ENCODE data around the gene TAF6. TPM values are rescaled to one million over a fixed set of nuclear protein-coding genes. Genes with fewer than 3 reads are reported as not detected.

Gene TAF6
- total and polyA plus RNA-seq, 5 donors from 2014 or later: 17.9 to 47.1 (median 23.2) TPM

DNA sequence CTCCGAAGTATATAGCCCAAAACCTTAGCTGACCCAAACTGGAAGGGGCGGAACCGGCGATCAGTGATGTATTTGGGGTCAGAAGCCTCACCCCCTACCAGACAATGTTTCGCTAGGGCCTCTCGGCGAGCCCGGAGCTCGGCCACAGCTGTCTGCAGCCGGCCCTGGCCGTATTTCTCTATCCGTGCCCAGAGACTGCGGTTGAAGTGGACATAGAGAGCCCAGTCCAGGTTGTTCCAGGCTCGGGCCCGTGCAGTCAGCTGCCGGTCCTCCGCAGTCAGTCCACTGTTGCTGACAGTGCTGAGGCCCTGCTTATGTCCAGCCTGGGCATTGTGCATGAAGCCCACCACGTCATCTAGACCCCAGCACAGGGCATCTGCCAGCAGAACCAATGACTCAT lies 40.9 kb upstream of the TAF6 start:
- H3K27me3 ChIP-seq (ENCODE audit: control insufficient read depth, insufficient read depth, low read length): no peaks in the 10 kb centered on the region
- Mint-ChIP-seq H3K27ac (peak overlapping the region in 1 of 3 donors; percentile 15), H3K27me3 (peaks cover 4% of the 10 kb centered on the region), H3K4me1 (peaks cover 6 to 82% (median 36%) of the 10 kb centered on the region in 4 donors), H3K36me3 (no peaks in the 10 kb centered on the region), H3K9me3 (no peaks in the 10 kb centered on the region), H3K4me3 (peak overlapping the region; percentile 21 to 98 (median 76))
- H3K27ac ChIP-seq (ENCODE audit: insufficient read depth, low read length, poor library complexity, severe bottlenecking): no peak overlapping the region
- H3K36me3 ChIP-seq (ENCODE audit: control insufficient read depth, insufficient read depth, low read length): peaks cover 19% of the 10 kb centered on the region
- no peaks in the 10 kb centered on the region for H3K9me3 ChIP-seq (ENCODE audit: control insufficient read depth in 2 of 2, low read length in 2 of 2)
- no peak for DNase-seq
- ATAC-seq (ENCODE audit: low read depth in 2 of 2): no peak
- H3K4me1 ChIP-seq (ENCODE audit: control insufficient read depth, insufficient read depth, low read length, poor library complexity, severe bottlenecking): peaks cover 60% of the 10 kb centered on the region
- no peak overlapping the region for H3K4me3 ChIP-seq (ENCODE audit: low read depth, low read length)

DNA sequence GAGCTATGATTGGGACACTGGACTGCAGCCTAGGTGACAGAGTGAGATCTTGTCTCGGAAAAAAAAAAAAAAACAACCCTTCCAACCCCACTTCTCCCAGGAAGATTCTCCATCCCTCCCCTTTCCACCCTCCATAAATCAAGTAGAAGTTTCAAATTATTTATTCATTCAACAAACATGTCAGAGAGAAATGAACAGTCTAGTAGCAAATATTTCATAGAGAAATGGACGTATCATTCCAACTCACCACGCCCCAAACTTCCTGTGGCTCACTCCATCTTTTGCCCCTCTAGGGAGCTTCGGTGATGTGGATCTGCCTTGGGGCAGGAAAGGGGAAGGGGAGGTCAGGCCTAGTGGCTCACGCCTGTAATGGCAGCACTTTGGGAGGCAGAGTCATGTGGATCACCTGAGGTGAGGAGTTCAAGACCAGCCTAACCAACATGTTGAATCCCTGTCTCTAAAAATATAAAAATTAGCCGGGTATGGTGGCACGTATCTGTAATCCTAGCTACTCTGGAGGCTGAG lies 40.0 kb upstream of the TAF6 start:
- Mint-ChIP-seq H3K4me1 (peaks cover 6 to 82% (median 37%) of the 10 kb centered on the region in 4 donors), H3K9me3 (no peaks in the 10 kb centered on the region), H3K4me3 (peak overlapping the region; percentile 85 to 98 (median 89)), H3K27ac (peak overlapping the region; percentile 58 to 88 (median 74)), H3K36me3 (peaks cover 2% of the 10 kb centered on the region), H3K27me3 (peaks cover 4% of the 10 kb centered on the region)
- ATAC-seq (ENCODE audit: low read depth in 2 of 2) (no peak), DNase-seq (no peak)
- Histone ChIP-seq H3K9me3 (ENCODE audit: control insufficient read depth in 2 of 2, low read length in 2 of 2) (no peaks in the 10 kb centered on the region), H3K4me3 (ENCODE audit: low read depth, low read length) (peak overlapping the region; percentile 68), H3K27ac (ENCODE audit: insufficient read depth, low read length, poor library complexity, severe bottlenecking) (peak overlapping the region; percentile 85), H3K36me3 (ENCODE audit: control insufficient read depth, insufficient read depth, low read length) (peaks cover 28% of the 10 kb centered on the region), H3K4me1 (ENCODE audit: control insufficient read depth, insufficient read depth, low read length, poor library complexity, severe bottlenecking) (peaks cover 57% of the 10 kb centered on the region), H3K27me3 (ENCODE audit: control insufficient read depth, insufficient read depth, low read length) (no peaks in the 10 kb centered on the region)

DNA sequence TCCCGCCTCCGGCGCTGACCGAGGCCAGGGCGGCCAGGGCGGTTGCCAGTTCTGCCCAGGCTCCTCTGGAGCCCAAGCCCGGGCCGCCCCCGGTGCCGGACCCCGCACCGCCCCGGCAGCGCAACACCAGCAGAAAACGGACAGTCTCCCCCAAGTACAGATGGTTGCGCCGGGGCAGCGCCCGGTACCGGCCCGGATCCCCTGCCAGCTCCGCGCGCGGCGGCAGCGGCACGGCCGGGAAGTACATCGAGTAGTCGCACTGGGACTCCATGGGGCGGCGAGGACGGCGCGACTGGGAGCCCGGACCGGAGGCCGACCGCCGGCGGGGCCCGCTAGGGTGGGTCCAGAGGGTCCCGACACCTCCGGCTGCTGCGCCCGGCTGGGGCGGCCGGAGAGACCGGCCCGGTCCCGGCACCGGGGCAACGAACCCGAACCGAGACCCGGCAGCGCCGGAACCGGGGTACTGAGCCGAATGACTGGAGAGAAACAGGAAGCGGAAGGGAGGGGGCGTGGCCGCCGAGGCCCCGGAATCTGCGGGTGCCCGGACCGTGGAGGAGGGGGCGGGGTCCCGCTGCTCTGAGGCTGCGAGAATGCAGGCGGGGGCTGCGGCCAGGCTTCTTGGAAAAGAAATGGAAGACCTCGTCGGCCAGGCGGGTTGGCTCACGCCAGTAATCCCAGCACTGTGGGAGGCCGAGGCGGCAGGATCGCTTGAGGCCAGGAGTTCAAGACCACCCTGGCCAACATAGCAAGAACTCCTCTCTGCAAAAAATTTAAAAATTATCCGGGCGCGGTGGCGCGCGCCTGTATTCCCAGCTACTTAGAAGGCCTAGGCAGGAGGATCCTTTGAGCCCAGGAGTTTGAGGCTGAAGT lies 39.3 kb upstream of the TAF6 start, which contains the start of gene TRAPPC14:
Gene TRAPPC14 (minus strand): TSS at position 495 of the 870 bp plus-strand sequence. CDS start 224 bp downstream, at position 271.
- peaks cover 34% of the 10 kb centered on the region for H3K36me3 ChIP-seq (ENCODE audit: control insufficient read depth, insufficient read depth, low read length)
- Mint-ChIP-seq H3K9me3 (no peaks in the 10 kb centered on the region), H3K4me3 (peak within 1 kb of the TSS; percentile 91 to 98 (median 92)), H3K4me1 (peaks cover 5 to 82% (median 37%) of the 10 kb centered on the region in 4 donors), H3K27me3 (peaks cover 4% of the 10 kb centered on the region), H3K27ac (peak within 1 kb of the TSS; percentile 88 to 96 (median 89)), H3K36me3 (peaks cover 8% of the 10 kb centered on the region)
- DNase-seq (peak; percentile 88 to 92 (median 89)), ATAC-seq (ENCODE audit: low read depth in 2 of 2) (peak; percentile 87)
- no peaks in the 10 kb centered on the region for H3K27me3 ChIP-seq (ENCODE audit: control insufficient read depth, insufficient read depth, low read length)
- peak within 1 kb of the TSS; percentile 85 for H3K27ac ChIP-seq (ENCODE audit: insufficient read depth, low read length, poor library complexity, severe bottlenecking)
- no peaks in the 10 kb centered on the region for H3K9me3 ChIP-seq (ENCODE audit: control insufficient read depth in 2 of 2, low read length in 2 of 2)
- peak within 1 kb of the TSS; percentile 84 for H3K4me3 ChIP-seq (ENCODE audit: low read depth, low read length)
- peaks cover 50% of the 10 kb centered on the region for H3K4me1 ChIP-seq (ENCODE audit: control insufficient read depth, insufficient read depth, low read length, poor library complexity, severe bottlenecking)

DNA sequence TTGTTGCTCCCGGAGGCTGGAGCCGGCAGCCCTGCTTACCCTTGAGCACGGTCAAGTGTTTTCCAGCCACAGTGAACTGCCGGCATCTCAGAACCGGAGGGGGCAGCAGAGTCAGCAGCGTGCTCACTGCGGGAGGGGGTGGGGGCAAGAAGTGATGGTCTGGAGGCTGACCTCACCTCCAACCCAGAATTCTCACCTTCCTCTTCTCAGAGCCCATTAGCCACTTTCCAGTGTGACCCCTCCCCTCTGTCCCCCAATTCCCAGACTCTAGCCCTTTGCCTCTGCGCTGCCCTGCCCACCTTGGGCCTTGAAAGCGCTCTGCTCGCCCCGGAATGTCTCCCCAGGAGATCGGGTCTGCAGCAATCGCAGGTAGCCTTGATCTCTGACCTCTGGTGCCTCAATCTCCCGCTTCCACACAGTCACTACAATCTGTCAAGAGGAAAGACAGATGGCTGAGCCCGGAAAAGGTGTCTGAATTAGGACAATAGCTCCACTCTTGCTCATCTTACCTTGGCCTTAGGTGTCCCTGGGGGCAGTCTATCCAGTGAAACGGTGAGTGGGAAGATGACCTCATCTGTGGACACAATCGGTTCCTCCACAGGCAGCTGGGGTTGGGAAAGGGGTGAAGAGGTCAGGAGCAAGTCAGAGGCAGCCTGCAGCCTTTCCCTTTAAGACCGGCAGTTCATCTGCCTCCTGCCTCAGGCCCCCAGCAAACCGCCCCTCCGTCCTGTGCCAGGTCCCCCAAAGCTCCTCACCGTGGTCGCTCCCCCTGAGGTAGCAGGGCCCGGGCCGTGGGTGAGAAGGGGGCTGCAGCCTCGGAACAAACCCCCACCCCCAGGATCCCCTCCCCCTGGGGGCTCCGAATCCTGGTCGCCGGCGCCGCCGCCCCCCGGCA lies 38.4 kb upstream of the TAF6 start:
- no peak for ATAC-seq (ENCODE audit: low read depth in 2 of 2)

DNA sequence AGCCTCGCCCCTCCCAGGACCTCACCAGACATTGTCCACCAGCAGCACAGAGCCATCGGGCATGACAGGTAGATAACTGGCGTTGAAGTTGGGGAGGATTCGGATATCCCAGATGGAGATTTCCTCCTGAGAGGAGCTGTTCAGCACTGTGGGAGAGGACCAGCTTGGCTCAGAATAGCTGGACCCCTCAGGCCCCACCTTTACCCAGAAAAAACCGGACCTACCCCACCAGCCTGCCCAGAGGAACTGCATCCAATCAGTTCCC lies 37.8 kb upstream of the TAF6 start:
- peak overlapping the region; percentile 84 to 96 (median 85) for H3K27ac Mint-ChIP-seq
- no peaks in the 10 kb centered on the region for H3K9me3 Mint-ChIP-seq
- Histone ChIP-seq H3K36me3 (ENCODE audit: control insufficient read depth, insufficient read depth, low read length) (peaks cover 43% of the 10 kb centered on the region), H3K4me3 (ENCODE audit: low read depth, low read length) (no peak overlapping the region), H3K27ac (ENCODE audit: insufficient read depth, low read length, poor library complexity, severe bottlenecking) (peak overlapping the region; percentile 85), H3K27me3 (ENCODE audit: control insufficient read depth, insufficient read depth, low read length) (no peaks in the 10 kb centered on the region), H3K4me1 (ENCODE audit: control insufficient read depth, insufficient read depth, low read length, poor library complexity, severe bottlenecking) (peaks cover 41% of the 10 kb centered on the region), H3K9me3 (ENCODE audit: control insufficient read depth in 2 of 2, low read length in 2 of 2) (no peaks in the 10 kb centered on the region)
- peaks cover 15% of the 10 kb centered on the region for H3K36me3 Mint-ChIP-seq
- H3K4me3 Mint-ChIP-seq: peak overlapping the region; percentile 89 to 98 (median 92)
- peaks cover 0 to 80% (median 37%) of the 10 kb centered on the region in 4 donors for H3K4me1 Mint-ChIP-seq
- DNase-seq (no peak), ATAC-seq (ENCODE audit: low read depth in 2 of 2) (no peak)
- H3K27me3 Mint-ChIP-seq: peaks cover 4% of the 10 kb centered on the region

More for the DNA sequence above, 38.4 kb upstream of the TAF6 start:
- Histone ChIP-seq H3K27ac (ENCODE audit: insufficient read depth, low read length, poor library complexity, severe bottlenecking) (peak overlapping the region; percentile 85), H3K27me3 (ENCODE audit: control insufficient read depth, insufficient read depth, low read length) (no peaks in the 10 kb centered on the region), H3K4me3 (ENCODE audit: low read depth, low read length) (peak overlapping the region; percentile 84), H3K36me3 (ENCODE audit: control insufficient read depth, insufficient read depth, low read length) (peaks cover 41% of the 10 kb centered on the region), H3K4me1 (ENCODE audit: control insufficient read depth, insufficient read depth, low read length, poor library complexity, severe bottlenecking) (peaks cover 42% of the 10 kb centered on the region), H3K9me3 (ENCODE audit: control insufficient read depth in 2 of 2, low read length in 2 of 2) (no peaks in the 10 kb centered on the region)
- no peaks in the 10 kb centered on the region for H3K9me3 Mint-ChIP-seq
- H3K27me3 Mint-ChIP-seq: peaks cover 4% of the 10 kb centered on the region
- DNase-seq: no peak
- H3K36me3 Mint-ChIP-seq: peaks cover 9% of the 10 kb centered on the region
- H3K4me3 Mint-ChIP-seq: peak overlapping the region; percentile 89 to 98 (median 92)
- peak overlapping the region; percentile 86 to 96 (median 89) for H3K27ac Mint-ChIP-seq
- peaks cover 0 to 80% (median 33%) of the 10 kb centered on the region in 4 donors for H3K4me1 Mint-ChIP-seq

DNA sequence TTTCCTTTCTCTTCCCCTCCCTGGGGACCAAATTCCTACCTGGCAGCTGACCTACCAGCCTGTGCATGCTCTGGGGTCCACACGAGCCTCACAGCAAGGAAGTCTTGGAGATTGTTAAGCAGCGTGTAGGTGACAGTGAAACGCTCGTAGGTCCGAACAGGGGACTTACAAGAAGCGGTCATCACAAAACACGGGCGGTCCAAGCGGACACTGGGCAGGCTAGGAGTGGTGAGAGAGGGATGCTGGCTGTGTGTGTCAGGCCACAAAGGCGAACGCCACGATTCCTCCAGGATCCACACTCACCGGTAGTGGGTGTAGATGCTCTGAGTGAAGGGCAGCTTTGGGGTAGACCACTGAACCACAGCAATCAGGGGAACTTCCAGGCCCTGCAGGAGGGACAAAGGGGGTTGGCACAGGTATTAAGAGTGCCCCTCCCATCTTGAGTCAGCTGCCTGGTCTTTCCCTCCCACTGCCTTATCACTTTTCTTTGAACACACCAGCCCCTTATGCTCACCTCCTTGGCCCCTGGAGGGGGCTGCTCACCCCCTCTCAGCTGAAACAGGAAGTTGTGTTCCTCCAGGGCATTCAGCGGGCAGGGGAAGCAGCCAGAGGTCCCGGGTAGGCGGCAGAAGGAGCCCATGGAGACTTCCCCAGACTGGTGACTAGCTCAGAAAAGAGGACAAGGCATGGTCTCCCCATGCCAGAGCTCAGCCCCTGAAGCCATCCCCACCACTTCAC lies 37.3 kb upstream of the TAF6 start:
- DNase-seq: no peak
- no peaks in the 10 kb centered on the region for H3K27me3 ChIP-seq (ENCODE audit: control insufficient read depth, insufficient read depth, low read length)
- peak overlapping the region; percentile 89 to 98 (median 92) for H3K4me3 Mint-ChIP-seq
- H3K4me3 ChIP-seq (ENCODE audit: low read depth, low read length): no peak overlapping the region
- H3K4me1 ChIP-seq (ENCODE audit: control insufficient read depth, insufficient read depth, low read length, poor library complexity, severe bottlenecking): peaks cover 41% of the 10 kb centered on the region
- H3K27me3 Mint-ChIP-seq: peaks cover 4% of the 10 kb centered on the region
- H3K27ac Mint-ChIP-seq: peak overlapping the region; percentile 84 to 96 (median 85)
- peak overlapping the region; percentile 85 for H3K27ac ChIP-seq (ENCODE audit: insufficient read depth, low read length, poor library complexity, severe bottlenecking)
- peaks cover 43% of the 10 kb centered on the region for H3K36me3 ChIP-seq (ENCODE audit: control insufficient read depth, insufficient read depth, low read length)
- H3K36me3 Mint-ChIP-seq: peaks cover 15% of the 10 kb centered on the region
- H3K4me1 Mint-ChIP-seq: peaks cover 0 to 81% (median 36%) of the 10 kb centered on the region in 4 donors
- H3K9me3 Mint-ChIP-seq: no peaks in the 10 kb centered on the region
- no peak for ATAC-seq (ENCODE audit: low read depth in 2 of 2)
- H3K9me3 ChIP-seq (ENCODE audit: control insufficient read depth in 2 of 2, low read length in 2 of 2): no peaks in the 10 kb centered on the region

Data from CD4-positive, CD25-positive, alpha-beta regulatory T cell (primary cell).